Vagina (tissue), 2 donors: ENCODE data around the gene SDHAF4. TPM values are rescaled to one million over a fixed set of nuclear protein-coding genes. Genes with fewer than 3 reads are reported as not detected.

Experiments
- DNase-seq, 2 donors: peaks; one replicate each; pipeline ENCODE4 v3.0.0-alpha.2; 2017; ENCODE audit errors: extremely low spot score in 2 of 2
- H3K27ac ChIP-seq: fragments of 200-600 bp; sonication (generic); one replicate; pipeline ENCODE4 v1.5.1; 2019
- H3K27me3 ChIP-seq: fragments of 200-600 bp; sonication (generic); one replicate; pipeline ENCODE4 v1.5.1; 2019
- H3K36me3 ChIP-seq, 2 donors: fragments of 200-600 bp; sonication (generic); one replicate each; pipeline ENCODE4 v1.5.1; 2017 to 2019
- H3K4me1 ChIP-seq: fragments of 200-600 bp; sonication (generic); one replicate; pipeline ENCODE4 v1.5.1; 2019
- H3K4me3 ChIP-seq, 2 donors: fragments of 200-600 bp; sonication (generic); 1 replicate in 1 of 2; 2 replicates in 1 of 2; pipeline ENCODE4 v1.5.1; 2016 to 2019
- H3K9me3 ChIP-seq: fragments of 200-600 bp; sonication (generic); one replicate; pipeline ENCODE4 v1.5.1; 2019
- POLR2A ChIP-seq, 2 donors: fragments of 450-650 bp; IDR thresholded peaks; one replicate each; pipeline ENCODE4 v1.6.1; 2017; ENCODE audit warnings: antibody characterized with exemption in 2 of 2, mild to moderate bottlenecking in 2 of 2, moderate library complexity in 2 of 2
- POLR2AphosphoS5 ChIP-seq, 2 donors: sonication (generic); formaldehyde crosslinking; IDR thresholded peaks; one replicate each; pipeline ENCODE4 v1.9.0; 2017; ENCODE audit warnings: antibody characterized with exemption in 2 of 2, mild to moderate bottlenecking in 2 of 2, low read depth in 1 of 2; ENCODE audit not compliant: insufficient read depth in 1 of 2
- intact Hi-C: fragments of 100-400 bp; cut with DNase I; formaldehyde crosslinking; loops from one replicate; pipeline ENCODE4 v1.15.1; 2023
- total RNA-seq: library from RNA; depleted of rRNA; stranded (reverse); fragments of >200 nt; gene quantifications from one replicate; pipeline ENCODE4 v1.2.3, GENCODE V29; 2016
- TF ChIP-seq, protein P1 (sequence below), 3 experiments: fragments of 450-650 bp in 2 of 3; fragments of 200-600 bp in 1 of 3; sonication (generic) in 1 of 3; IDR thresholded peaks; one replicate each; pipeline ENCODE4 v1.5.1; 2017 to 2019; ENCODE audit warnings: antibody characterized with exemption in 3 of 3, mild to moderate bottlenecking in 2 of 3, moderate library complexity in 2 of 3

The SDHAF4 gene
- total RNA-seq, 1 donor from 2014 or later, result 5.6 TPM

- DNase-seq, result no peak
- H3K4me3 ChIP-seq, result no peak overlapping the region
- H3K36me3 ChIP-seq, result no peaks in the 10 kb centered on the region
- intact Hi-C loops, result no loop called here
- no peak overlapping the region for H3K27ac ChIP-seq
- no peaks in the 10 kb centered on the region for H3K27me3 ChIP-seq
- TF ChIP-seq, protein P1, sequence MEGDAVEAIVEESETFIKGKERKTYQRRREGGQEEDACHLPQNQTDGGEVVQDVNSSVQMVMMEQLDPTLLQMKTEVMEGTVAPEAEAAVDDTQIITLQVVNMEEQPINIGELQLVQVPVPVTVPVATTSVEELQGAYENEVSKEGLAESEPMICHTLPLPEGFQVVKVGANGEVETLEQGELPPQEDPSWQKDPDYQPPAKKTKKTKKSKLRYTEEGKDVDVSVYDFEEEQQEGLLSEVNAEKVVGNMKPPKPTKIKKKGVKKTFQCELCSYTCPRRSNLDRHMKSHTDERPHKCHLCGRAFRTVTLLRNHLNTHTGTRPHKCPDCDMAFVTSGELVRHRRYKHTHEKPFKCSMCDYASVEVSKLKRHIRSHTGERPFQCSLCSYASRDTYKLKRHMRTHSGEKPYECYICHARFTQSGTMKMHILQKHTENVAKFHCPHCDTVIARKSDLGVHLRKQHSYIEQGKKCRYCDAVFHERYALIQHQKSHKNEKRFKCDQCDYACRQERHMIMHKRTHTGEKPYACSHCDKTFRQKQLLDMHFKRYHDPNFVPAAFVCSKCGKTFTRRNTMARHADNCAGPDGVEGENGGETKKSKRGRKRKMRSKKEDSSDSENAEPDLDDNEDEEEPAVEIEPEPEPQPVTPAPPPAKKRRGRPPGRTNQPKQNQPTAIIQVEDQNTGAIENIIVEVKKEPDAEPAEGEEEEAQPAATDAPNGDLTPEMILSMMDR (IDR thresholded peaks at IDR 0.05), result no peak
- TF ChIP-seq POLR2AphosphoS5 (IDR thresholded peaks at IDR 0.05; ENCODE audit: insufficient read depth in 1 of 2, low read depth in 1 of 2) (no peak), POLR2A (IDR thresholded peaks at IDR 0.05) (no peak)
- H3K4me1 ChIP-seq, result no peaks in the 10 kb centered on the region
- no peaks in the 10 kb centered on the region for H3K9me3 ChIP-seq
These were observed 54.0 kb downstream of the SDHAF4 start for GRCh38 chr6:70620746-70621145.

GRCh38 chr6:70622461-70622860 lies 55.7 kb downstream of the SDHAF4 start:
- no peak for TF ChIP-seq POLR2A (IDR thresholded peaks at IDR 0.05)
- TF ChIP-seq, protein P1 (IDR thresholded peaks at IDR 0.05), result no peak
- no peak for TF ChIP-seq POLR2AphosphoS5 (IDR thresholded peaks at IDR 0.05; ENCODE audit: insufficient read depth in 1 of 2, low read depth in 1 of 2)
- no peaks in the 10 kb centered on the region for H3K4me1 ChIP-seq
- H3K27ac ChIP-seq, result no peak overlapping the region
- H3K4me3 ChIP-seq, result no peak overlapping the region
- H3K9me3 ChIP-seq, result no peaks in the 10 kb centered on the region
- H3K36me3 ChIP-seq, result no peaks in the 10 kb centered on the region
- no peak for DNase-seq
- intact Hi-C loops, result no loop called here
- H3K27me3 ChIP-seq, result no peaks in the 10 kb centered on the region

GRCh38 chr6:70625436-70625835 lies 58.7 kb downstream of the SDHAF4 start:
- H3K36me3 ChIP-seq, result no peaks in the 10 kb centered on the region
- H3K4me3 ChIP-seq, result no peak overlapping the region
- no peak for DNase-seq
- no peak overlapping the region for H3K27ac ChIP-seq
- no peaks in the 10 kb centered on the region for H3K4me1 ChIP-seq
- no peaks in the 10 kb centered on the region for H3K27me3 ChIP-seq
- intact Hi-C loops, result no loop called here
- TF ChIP-seq POLR2AphosphoS5 (IDR thresholded peaks at IDR 0.05; ENCODE audit: insufficient read depth in 1 of 2, low read depth in 1 of 2) (no peak), POLR2A (IDR thresholded peaks at IDR 0.05) (no peak)
- TF ChIP-seq, protein P1 (IDR thresholded peaks at IDR 0.05), result no peak
- H3K9me3 ChIP-seq, result no peaks in the 10 kb centered on the region

GRCh38 chr6:70627500-70628254 lies 60.9 kb downstream of the SDHAF4 start:
- no peak for DNase-seq
- Histone ChIP-seq H3K9me3 (no peaks in the 10 kb centered on the region), H3K27ac (no peak overlapping the region), H3K4me1 (no peaks in the 10 kb centered on the region), H3K27me3 (no peaks in the 10 kb centered on the region), H3K36me3 (no peaks in the 10 kb centered on the region), H3K4me3 (no peak overlapping the region)
- no peak for TF ChIP-seq POLR2AphosphoS5 (IDR thresholded peaks at IDR 0.05; ENCODE audit: insufficient read depth in 1 of 2, low read depth in 1 of 2)
- TF ChIP-seq, protein P1 (IDR thresholded peaks at IDR 0.05), result no peak
- intact Hi-C loops, result no loop called here

DNA sequence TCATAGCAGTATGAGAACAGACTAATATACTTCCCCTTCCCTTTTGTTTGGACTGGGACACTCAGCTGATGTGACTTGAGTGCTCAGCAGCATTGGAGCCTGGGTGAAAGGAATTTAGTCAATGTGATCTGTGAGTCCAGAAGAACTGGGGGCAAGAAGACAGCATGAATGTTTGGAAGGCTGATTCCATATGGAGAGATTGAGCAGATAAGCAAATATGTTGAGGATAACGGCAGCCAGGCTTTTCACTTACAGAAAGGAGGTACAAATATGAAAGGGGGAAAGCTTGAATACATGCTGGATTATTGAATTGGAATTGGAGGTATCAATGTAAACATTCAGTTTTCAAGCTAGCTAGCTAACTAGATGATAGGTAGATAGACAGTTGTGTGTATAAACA lies 63.2 kb downstream of the SDHAF4 start:
- no peaks in the 10 kb centered on the region for H3K27me3 ChIP-seq
- no peaks in the 10 kb centered on the region for H3K9me3 ChIP-seq
- TF ChIP-seq POLR2A (IDR thresholded peaks at IDR 0.05) (no peak), POLR2AphosphoS5 (IDR thresholded peaks at IDR 0.05; ENCODE audit: insufficient read depth in 1 of 2, low read depth in 1 of 2) (no peak)
- TF ChIP-seq, protein P1 (IDR thresholded peaks at IDR 0.05), result no peak
- H3K36me3 ChIP-seq, result no peaks in the 10 kb centered on the region
- H3K4me3 ChIP-seq, result no peak overlapping the region
- intact Hi-C loops, result no loop called here
- H3K27ac ChIP-seq, result no peak overlapping the region
- no peak for DNase-seq
- no peaks in the 10 kb centered on the region for H3K4me1 ChIP-seq
